SW 1271 (cell line): ENCODE data around the gene FNDC3A.
"Not testable (repeated sequence)": the region's sequence is repeated elsewhere in the genome, so short reads cannot be mapped to it uniquely, and the experiment has no call there.

ENCODE experiments used
- DNase-seq, 2 experiments: peaks; one replicate each; lab custom pipeline; 2025; lab: John Stamatoyannopoulos, UW

Gene FNDC3A

DNA sequence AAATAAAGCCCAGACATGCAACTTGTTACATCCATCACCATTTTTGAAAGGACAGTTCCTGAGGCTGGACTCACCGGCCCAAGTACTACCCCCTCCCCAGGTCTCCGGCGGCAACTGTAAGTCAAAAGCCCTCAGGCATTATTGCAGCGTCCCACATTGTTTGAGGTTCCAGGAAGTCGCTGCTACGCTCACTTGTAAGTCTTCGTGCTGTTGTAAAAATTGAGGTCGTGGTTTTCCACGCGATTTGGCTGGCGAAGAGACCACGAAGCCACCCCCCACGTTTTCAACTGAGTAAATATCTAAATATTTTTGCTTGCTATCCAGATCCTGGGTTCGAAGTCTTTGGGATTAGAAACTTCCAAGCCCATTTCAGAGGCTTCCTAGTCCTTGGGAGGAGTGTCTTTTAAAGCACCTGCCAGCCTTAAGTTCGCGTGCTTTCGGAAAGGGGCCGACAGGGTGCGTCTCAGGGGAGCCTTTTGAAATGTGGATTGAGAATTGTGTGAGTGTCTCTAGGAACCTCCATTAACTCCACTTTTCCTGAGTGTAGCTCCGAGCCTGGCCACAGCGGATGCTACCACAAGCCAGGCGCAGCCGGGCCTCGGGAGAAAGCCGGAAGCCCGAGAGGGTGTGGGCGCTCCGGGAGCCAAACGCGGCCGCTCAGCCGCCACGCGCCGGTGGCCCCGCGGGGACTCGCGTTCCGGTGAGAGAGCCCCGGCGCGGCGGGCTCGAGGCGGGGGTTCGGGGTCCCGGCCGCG is 434 bp upstream of the FNDC3A start:
- DNase-seq = peak; percentile 22 to 55

DNA sequence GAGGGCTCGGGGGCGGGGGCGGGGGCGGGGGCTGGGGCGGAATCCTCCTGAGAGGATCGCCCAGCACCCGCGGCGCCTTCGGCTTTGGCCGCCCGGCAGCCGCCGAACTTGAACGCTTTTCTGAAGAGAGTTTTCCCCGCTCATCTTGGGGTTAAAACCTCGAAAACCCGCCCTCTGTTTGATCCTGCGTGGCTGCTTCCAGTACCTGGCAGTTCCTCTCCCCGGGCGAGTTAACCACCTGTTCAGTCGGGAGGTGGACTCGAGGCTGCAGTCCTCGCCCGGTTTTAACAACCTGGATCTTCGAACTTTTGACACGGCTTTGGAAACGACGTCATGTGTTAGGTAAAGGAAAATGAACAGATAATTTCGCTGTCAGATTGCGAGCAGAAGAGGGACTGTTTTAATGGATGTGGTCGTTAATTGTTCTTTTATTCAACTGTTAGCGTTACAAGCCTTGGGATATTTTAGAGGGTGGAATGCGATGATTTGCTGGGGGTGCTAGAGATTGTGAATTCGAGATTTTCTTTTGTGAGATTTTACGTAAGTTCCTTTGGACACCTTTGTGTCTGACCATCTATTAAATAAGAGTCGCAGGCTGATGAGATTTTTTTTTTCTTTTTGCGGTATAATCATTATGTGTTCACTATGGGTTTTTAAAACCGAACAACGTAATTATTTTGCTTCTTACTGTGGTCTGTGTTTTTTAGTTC is 1.0 kb downstream of the FNDC3A start:
- DNase-seq = peak in 1 of 2 experiments; percentile 30

DNA sequence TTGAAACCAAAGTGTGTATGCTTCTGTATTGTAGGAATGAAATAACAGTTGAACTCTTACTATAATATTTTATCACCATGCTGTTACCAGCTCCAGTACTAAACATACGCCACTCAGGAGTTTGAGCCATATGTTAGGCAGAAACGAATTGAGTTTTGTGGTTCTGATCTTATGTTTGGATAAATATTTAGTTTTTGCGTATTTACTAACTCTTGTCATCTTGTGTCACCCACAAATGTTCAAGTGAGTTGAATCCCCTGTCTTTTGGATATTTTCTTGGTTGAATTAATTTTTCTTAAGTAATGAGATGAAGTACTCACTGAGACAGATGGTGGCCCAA is 1.5 kb downstream of the FNDC3A start:
- no peak for DNase-seq

DNA sequence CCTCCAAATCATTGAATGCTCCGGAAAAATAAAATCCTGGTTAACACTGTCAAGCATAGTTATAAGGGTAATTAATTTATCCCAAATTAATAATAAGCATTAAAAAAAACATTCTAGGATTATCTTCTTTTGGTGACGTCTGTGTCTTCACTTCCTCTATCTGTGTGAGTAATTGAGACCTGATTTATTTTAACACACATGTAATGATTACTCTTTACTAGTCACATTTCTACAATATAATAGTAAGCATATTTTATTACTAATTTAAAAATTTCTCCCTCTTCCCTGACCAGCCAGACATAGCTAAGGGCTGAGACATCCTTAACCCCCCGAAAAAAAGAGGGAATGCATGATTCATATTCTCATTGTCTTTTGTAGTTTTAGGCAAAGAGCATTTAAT is 2.3 kb downstream of the FNDC3A start:
- no peak for DNase-seq

DNA sequence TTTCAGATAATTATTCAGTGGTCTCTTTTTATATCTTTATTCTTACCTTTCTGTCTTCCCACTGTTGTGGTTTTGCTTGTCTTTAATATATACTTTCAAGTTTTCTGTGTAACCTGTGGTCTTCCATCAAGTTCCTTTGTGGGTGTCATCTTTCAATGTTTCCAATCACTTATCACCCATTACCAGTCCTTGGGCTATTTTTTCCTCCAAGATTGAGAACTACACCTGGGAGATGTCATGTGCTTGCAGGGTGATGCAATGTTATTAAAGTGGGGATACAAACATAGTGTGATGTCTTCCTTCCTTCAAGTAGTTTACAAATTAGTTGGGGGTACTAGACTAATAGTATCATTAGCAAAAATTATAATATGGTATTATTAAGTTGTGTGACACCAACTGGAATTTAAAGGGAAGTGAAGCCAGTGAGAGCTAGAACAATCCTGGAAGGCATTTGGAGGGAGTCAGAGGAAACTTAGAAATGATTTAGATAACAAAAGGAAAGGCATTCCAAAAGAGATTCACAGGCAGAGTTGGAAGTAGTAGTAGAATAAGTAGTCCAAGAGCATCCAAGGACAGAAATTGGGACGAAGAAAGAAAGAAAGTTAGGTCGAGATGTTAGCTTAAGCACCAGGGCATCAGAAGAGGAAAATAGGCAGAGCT is 3.4 kb downstream of the FNDC3A start:
- DNase-seq = no peak

DNA sequence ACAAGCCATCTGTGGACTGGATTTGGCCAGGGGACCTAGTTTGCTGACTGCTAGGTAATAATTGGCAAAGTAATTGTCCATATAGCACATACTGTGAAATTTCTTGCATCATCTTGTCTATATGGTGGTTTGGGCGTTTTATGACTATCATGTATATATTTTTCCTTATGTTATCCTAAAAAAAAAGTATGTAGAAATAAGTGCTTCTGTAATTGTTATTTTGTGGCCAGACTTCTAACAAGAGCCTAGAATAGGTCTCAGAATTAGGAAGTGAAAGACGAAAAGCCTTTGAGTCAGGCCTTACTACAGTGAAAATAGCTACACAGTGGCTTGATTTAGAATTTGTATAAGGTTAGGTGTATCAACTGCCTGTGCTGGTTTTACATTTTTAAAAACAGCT is 4.2 kb downstream of the FNDC3A start:
- DNase-seq = no peak

DNA sequence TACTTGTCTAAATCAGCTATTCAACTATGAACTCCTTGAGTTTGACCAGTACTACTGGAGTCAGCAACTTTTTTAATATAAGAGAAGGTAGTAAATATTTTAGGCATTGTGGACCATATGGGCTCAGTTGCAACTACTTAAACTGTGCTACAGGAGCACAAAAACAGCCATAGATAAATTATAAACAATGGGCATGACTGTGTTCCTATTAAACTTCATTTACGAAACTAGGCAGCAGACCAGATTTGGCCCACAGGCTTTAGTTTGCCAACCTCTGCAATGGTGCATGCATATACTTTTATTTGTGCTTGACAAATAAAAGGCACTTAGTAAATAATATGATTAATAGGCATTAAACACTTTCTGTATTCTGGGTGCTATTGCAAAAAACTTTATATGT is 7.6 kb downstream of the FNDC3A start:
- no peak for DNase-seq

DNA sequence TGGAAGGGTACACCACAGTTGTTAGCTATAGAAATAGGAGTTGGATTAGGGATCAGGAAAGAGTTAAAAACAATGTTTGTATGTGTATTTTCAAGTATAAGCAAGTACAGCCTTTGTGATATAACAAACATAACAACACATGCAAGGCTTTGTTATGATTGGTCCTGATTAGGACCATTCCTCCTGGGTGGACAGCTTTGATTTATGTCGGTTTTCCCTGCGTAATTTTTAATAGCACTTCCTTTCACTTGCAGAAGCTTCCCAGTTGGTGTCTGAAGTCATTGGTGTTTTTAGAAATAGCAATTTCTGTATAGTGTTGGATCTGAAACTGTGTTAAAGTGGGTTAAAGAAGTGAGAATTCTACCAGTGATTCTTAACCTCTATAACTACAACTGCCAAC is 10.0 kb downstream of the FNDC3A start:
- DNase-seq = no peak

DNA sequence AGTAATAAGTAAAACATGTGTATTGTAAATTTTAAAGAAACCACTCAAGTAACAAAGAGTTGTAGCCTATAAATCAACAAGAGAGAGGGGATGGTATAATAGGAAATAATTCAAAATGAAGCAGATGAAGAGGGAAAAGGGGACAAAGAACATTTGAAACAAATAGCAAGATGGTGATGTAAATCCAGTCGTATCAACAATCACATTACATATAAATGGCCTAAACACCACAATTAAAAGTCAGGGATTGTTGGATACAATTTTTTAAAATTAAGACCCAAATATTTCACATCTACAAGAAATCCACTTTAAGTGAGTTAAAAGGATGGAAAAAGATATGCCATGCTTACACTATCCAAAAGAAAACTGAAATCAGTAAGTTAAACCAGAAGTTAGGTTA is 15.2 kb downstream of the FNDC3A start:
- no peak for DNase-seq

DNA sequence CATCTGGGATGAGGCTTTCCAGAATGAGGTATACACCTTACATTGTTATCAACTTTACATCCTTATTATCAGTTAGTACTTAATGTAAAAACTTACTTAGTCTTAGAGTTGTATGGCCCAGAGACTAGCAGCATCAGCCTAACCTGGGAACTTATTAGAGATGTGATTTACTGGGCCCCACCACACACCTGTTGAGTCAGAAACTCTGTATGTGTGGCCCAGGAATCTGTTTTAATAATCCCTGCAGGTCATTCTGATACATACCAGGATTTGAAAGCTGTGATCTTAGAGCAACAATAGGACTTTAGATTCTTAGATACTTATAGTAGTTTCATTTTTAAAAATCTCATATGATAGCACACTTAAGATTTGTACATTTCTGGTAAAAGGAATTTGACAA is 17.4 kb downstream of the FNDC3A start:
- no peak for DNase-seq

DNA sequence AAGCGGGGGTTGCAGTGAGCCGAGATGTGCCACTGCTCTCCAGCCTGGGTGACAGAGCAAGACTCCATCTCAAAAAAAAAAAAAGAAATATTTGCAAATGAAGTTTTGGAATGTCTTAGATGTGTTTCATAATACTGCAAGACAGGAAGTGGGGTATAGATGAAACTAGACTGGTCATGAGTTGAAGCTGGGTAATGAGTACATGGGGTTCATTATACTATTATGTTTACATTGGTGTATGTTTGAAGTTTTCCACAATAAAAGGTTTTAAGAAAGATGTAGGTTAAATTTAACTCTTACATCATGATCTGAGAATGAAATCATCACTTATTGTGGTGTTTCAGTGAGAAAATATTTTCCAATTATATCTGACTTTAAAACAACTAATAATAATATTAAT is 19.0 kb downstream of the FNDC3A start:
- no peak for DNase-seq

DNA sequence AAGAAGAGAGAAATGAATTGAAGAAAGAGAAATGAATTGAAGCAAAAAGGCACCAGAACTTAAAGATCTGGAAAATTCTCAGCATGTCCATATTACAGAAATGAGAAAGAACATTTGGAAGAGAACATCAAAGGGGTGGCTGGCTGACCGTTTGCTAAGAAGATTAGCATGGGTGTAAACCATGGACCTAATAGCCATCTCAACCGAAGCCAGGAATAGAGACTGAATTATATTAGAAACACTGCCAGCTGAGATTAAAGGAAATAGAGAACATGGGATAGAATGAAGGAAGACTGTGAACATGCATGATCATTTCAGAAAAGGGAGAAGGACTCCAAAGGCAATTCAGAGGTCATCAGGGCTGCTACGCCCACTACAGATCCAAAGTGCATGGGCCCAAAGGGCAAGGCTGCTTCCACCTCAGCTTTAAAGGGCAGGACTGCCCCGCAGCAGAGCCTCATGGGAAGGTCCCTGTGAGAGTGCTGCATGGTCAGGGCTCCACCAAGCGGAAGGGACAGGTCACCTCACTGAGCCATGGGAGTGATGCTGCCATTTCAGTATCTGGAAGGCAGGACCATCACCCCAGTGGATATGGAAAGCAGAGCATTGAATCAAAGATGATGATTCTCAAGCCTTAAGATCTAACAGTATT is 23.1 kb downstream of the FNDC3A start:
- DNase-seq = no peak

DNA sequence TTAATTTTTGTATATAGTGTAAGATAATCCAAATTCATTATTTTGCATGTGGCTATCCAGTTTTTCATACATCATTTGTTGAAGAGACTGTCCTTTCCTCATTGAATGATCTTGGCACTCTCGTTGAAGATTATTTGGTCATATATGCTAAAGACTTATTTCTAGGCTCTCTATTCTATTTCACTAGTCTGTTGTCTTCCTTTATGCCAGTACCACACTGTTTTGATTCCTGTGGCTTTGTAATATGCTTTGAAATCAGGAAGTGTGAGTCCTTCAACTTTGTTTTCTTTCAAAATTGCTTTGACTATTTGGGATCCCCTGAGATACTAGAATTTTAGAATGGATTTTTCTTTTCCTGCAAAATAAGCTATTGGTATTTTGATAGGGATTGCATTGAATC is 24.5 kb downstream of the FNDC3A start:
- DNase-seq = no peak

DNA sequence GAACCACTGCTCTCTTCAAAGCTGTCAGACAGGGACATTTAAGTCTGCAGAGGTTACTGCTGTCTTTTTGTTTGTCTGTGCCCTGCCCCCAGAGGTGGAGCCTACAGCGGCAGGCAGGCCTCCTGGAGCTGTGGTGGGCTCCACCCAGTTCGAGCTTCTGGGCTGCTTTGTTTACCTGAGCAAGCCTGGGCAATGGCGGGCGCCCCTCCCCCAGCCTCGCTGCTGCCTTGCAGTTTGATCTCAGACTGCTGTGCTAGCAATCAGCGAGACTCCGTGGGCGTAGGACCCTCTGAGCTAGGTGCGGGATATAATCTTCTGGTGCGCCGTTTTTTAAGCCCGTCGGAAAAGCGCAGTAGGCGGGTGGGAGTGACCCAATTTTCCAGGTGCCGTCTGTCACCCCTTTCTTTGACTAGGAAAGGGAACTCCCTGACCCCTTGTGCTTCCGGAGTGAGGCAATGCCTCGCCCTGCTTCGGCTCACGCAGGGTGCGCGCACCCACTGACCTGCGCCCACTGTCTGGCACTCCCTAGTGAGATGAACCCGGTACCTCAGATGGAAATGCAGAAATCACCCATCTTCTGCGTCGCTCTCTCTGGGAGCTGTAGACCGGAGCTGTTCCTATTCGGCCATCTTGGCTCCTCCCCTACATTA is 43.4 kb downstream of the FNDC3A start:
- not testable (repeated sequence) for DNase-seq

DNA sequence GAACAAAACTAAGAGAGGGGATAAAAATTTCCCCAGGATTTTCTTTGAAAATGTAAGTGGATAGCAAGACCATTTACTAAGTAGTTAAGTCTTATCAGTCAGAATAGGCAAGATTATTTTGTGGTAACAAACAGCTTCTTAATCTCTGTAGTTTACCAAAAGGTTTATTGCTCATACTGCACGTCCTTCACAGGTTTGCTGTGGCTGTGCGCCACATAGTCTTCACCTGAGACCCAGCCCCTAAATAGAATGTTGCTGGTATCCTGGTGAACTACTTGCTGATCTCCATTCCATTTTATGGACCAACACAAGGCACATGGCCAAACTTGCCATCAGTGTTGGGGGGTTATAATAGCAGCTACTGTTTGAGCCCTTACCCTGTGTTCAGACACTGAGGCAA is 44.6 kb downstream of the FNDC3A start:
- no peak for DNase-seq

DNA sequence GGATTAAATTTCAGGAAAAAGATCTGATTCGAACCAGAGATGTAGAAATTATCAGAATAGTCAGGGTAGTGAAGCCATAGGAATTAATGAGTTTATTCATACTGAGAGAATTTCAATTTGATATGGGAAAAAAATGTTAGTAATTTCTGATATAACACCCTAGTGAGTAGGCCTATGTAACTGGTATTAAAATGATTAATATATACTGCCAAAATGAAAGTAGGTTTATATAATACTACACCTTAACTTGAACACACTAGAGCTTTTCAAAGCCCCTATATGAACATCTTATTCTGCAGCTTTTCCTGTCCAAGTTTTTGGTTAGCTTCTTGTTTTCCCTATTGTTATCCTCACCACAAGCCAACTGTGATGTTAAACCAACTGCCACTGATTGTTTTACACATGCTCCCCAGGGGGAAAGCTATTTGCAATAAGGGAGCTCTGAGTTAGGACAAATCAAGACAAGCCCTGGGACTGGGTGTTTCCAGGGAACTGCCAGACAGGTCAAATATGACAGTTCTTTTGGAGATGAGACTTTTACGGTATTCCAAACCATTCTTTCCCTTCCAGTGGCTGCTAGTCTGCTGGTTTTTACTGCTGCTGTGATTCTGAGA is 45.3 kb downstream of the FNDC3A start:
- DNase-seq = peak in 1 of 2 experiments; percentile 3

DNA sequence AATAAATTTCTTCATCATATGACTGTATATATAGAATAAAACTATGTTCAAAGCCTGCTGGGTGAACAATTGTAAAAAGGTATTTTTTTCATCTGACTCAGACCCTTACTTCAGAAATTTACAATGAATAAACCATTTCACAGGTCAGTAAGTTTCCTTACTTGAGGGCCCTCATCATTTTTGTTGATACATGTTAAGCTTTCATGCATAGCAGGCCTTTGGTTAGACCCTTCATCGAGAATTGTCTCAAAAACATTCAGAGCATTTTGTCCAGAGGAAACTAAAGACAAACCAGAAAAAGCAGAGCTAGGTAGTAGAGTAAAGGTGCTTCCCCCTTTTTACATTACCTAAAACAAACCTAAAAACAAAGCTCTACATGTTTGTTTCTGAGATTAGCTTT is 46.2 kb downstream of the FNDC3A start:
- no peak for DNase-seq

DNA sequence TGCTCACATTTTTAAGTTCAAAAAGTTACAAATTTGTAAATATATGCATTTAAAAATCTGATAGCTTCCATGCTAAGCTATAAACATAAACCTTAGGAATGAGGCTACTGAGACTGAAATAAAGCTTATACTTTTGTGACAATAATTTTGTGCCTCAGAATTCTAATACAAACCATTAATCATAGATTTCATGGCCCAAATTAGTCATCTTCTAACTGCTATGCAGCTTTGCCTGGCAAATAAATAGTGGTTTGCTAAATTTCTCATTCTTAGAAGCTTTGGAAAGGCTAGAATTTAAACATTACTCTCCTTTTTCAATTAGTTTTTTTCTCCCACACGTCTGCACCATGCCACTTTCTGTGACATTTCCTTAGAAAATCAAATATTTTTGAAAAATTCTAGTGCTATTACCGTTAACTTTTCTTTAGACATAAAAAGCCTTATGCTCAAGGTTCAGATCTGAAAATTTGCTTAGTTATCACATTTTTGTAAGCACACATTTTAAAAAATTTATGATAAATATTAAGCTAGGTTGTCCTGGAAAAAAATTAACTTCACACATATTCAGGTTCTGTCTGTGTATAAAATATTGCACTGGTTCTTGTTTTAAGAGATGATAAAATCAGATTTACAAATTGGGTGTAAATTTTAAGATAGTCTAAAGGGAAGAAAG is 46.9 kb downstream of the FNDC3A start:
- DNase-seq = no peak

DNA sequence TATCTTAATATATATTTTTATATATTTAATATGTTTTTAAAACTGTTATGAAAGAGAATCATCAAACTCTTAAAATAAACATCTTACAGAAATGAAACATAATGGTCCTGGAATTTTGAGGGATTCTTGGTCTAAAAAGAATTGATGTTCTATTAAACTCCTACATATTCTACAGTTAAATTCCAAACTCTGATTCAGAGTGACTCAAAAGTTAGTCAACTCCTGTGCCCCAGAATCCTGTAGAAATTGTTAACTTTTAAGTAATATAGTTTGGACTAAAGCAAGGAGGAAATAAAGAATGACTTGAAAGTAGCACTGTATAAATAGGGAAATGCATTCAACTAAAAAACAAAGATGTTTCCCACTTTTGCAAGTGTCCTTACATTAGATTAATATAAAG is 47.7 kb downstream of the FNDC3A start:
- DNase-seq = peak in 1 of 2 experiments; percentile 40

DNA sequence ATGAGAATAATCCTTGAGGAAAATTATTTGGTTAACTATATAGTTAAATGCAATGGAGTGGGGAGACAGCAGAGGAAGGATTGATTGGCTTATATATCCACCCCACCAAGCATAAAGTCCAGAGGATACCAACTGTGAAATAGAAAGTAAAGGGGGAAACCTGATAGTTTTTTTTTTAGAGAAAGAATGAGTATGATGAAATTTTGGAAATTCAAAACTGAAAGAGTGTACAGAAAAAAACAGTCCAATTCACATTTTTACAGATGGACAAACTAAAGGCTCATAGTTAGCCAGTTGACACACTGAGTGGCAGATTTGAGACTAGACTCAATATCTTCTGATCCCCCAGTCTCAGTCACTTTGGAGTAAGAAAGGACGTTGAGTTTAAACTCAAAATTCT is 51.1 kb downstream of the FNDC3A start:
- no peak for DNase-seq

DNA sequence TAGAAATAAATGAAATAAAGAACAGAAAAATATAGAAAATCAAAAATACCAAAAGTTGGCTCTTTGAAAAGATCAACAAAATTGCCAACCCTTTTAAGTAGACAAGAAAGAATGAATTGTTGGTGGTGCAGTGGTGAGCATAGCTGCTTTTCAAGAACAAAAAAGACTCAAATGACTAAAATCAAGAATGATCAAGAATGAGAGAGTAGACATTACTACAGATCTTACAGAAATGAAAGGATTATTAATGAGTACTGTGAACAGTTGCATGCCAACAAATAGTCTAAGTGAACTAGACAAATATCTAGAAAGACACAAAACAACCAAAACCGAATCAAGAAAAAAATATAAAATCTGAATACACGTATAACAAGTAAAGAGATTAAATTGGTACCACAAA is 53.9 kb downstream of the FNDC3A start:
- no peak for DNase-seq
